HS-5 (cell line): Measurements from ENCODE around the gene H2AZ2.

ENCODE experiments used
- DNase-seq: peaks from one replicate; pipeline ENCODE4 v3.0.0-alpha.2; 2012; ENCODE audit warnings: low read depth

Gene H2AZ2

DNA sequence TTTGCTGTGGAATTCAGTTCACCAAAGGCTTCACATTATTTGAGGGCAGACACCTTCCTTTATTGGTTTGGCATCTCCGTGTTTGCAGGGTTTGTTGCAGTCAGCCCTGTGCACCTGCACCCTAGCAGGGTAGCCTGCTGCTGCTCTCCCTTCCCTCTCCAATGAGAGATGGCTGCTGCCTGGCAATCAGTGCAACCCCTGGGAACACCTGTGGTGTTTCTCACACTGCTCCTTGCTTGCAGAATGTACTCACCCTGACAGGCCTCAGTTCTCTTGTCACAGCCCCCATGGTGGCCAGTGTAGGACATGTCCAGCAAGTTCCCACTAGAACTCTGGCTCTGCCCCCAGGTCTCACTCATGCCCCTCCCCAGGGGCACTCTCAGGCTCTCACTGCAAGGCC is 63.5 kb downstream of the H2AZ2 start:
- no peak for DNase-seq

- no peak for DNase-seq
These were observed 64.5 kb downstream of the H2AZ2 start for GRCh38 chr7:44783407-44783806.

DNA sequence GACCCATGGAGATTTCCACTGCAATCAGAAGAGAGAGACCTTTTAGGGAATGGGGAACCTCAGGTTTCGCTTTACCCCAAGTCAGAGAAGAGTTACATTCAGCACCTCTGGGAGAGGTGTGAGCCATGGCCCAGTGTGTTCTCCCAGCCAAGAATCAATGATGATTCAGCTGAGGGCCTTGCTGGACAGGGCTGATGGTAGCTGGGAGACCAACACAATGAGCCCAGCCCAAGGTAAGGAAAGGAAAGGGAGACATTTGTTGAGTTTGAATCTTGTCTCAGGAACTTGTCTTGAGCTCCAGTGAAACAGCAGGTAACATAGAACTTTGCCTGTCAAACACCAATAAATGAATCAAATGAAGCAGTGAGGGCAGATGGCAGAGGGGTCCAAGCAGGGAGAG is 65.4 kb downstream of the H2AZ2 start:
- no peak for DNase-seq
